RWPE1 (cell line): Measurements from ENCODE around the gene OLFM1.
"Not testable (repeated sequence)": the region's sequence is repeated elsewhere in the genome, so short reads cannot be mapped to it uniquely, and the experiment has no call there.

Source experiments
- CTCF ChIA-PET: fragments of 350-600 bp; sonication (Branson Sonifier 250); formaldehyde crosslinking; extraction: SDS; loops from one replicate; lab custom pipeline; 2021; lab: Yijun Ruan, JAX
- POLR2A ChIA-PET: fragments of 400-600 bp; formaldehyde crosslinking; extraction: SDS; loops from one replicate; lab custom pipeline; 2020; ENCODE audit warnings: antibody characterized with exemption; ENCODE audit not compliant: low non-redundant PET; lab: Yijun Ruan, JAX
- DNase-seq: peaks from one replicate; pipeline ENCODE4 v3.0.0; 2012; ENCODE audit warnings: low spot score
- H3K27ac ChIP-seq: fragments of 450-650 bp; 2 replicates; pipeline ENCODE4 v1.5.1; 2017
- CTCF ChIP-seq: fragments of 450-650 bp; conservative IDR thresholded peaks from 2 replicates; pipeline ENCODE4 v1.5.1; 2017; ENCODE audit warnings: low read depth, mild to moderate bottlenecking

The OLFM1 gene

DNA sequence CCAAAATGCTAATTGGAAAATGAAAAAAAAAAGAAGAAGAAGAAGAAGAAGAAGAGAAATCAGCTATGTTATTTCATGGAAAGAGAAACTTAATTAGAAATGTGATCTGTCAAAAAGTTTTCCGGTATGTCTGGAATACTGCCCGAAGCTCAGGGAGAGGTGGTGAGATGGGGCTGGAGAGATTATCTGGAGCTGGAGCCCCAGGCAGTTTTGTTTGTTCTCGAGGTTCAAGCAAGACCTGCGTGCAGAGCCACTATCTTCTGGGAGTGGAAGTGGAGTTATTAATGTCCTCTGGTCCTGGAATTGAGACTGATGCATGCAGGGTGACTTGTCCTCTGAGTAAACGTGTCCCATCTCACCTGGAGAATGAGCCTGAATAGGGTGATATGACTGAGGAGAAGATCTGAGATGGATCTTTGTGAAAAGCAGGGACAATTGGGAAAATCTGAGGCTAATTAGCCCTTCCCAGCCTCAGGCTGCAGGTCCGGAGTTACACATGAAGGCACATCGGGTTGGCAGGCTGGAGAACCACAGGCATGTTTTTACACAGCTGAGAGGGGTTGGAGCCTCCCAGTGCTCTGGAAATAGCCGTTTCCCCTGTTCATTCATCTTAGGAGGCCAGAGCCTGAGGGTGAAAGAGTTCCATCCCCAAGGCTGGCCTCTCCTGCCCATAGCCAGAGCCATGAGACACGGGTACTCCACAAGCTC lies 70.5 kb downstream of the OLFM1 start:
- ChIA-PET POLR2A (no interaction called here), CTCF (no interaction called here)
- H3K27ac ChIP-seq: no peak overlapping the region
- DNase-seq: no peak
- no peak for TF ChIP-seq CTCF

- H3K27ac ChIP-seq: no peak overlapping the region
- ChIA-PET POLR2A (no interaction called here), CTCF (no interaction called here)
- no peak for DNase-seq
- no peak for TF ChIP-seq CTCF
These were observed 71.1 kb downstream of the OLFM1 start for GRCh38 chr9:135158564-135158937.

DNA sequence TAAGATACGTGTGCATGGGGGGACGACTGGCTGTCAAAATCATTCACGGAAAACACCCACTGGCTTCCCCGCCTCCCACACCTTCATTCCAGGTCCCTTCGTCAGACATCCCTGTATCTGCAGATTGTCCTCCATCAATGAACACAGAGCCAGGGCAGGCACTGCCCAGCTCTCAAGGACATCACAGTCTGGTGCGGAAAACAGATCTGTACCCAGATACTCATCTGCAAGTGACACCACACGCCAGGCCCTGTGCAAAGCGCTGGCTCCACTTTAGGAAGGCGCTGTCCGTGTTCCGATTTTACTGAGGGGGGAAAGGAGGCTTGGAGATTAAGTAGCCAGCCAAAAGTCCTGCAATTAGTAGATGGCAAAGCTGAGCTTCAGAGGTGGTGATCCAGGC lies 72.3 kb downstream of the OLFM1 start:
- no peak overlapping the region for H3K27ac ChIP-seq
- no peak for DNase-seq
- ChIA-PET POLR2A (no interaction called here), CTCF (interaction anchor here (0.7 kb wide), 1 partner anchor 102 kb away, joined by 3 read pairs; no protein-coding TSS in a partner anchor)
- no peak for TF ChIP-seq CTCF

DNA sequence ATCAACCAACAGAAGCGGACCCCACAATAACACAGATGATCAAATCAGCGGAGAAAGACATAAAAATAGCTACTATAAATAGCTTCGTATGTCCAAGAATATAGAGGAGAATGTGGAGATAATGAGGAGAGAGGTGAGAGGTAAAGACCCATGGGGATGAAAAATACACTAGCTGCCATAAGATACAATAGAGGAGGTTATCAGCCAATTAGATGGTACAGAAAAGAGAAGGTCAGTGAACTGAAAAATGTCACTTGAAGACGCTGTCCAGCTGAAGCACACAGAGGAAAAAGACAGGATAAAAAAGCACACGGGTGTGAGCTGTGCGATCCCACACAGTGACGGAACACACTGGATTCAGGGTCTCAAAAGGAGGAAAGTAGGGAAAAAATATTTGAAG lies 73.4 kb downstream of the OLFM1 start:
- no peak for TF ChIP-seq CTCF
- ChIA-PET POLR2A (interaction anchor here (0.6 kb wide), 1 partner anchor 379 kb away, joined by 3 read pairs; no protein-coding TSS in a partner anchor), CTCF (no interaction called here)
- DNase-seq: no peak
- H3K27ac ChIP-seq: no peak overlapping the region

- DNase-seq, H3K27ac ChIP-seq, POLR2A ChIA-PET: not testable (repeated sequence)
- CTCF ChIA-PET: interaction anchor here (1.5 kb wide), 1 partner anchor 9 kb away, joined by 3 read pairs; no protein-coding TSS in a partner anchor
These were observed 75.1 kb downstream of the OLFM1 start for GRCh38 chr9:135162599-135162998.

DNA sequence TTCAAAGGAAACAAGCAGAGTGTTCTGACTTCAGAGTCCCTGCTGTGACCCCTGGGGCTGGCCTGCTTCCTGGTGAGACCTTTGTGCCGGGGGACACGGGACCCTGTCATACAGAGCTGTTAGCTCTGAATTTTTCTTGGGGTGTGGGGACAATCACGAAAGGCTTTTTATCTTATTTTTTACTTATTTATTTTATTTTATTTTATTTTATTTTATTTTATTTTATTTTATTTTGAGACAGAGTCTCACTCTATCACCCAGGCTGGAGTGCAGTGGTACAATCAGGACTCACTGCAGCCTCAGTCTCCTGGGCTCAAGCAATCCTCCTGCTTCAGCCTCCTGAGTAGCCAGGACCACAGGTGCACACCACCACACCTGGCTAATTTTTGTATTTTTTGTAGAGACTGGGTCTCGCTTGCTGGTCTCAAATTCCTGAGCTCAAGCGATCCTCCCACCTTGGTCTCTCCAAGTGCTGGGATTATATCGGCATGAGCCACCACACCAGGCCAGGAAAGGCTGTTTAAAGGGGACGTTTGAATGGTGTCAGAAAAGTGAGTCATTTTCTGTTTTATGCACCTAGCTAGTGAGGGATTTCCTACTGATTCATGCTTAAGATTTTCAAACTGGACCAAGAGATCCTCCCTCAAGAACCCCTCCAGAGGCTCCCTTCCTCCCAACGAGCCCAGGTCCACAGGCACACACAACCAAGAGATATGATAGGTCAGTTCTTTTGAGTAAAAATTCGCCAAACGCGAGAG lies 75.7 kb downstream of the OLFM1 start:
- ChIA-PET CTCF (interaction anchor here (1.5 kb wide), 1 partner anchor 10 kb away, joined by 3 read pairs; no protein-coding TSS in a partner anchor), POLR2A (no interaction called here)
- no peak for TF ChIP-seq CTCF

More for the DNA sequence above, 75.7 kb downstream of the OLFM1 start:
- no peak overlapping the region for H3K27ac ChIP-seq
- DNase-seq: no peak
